GM12873 (cell line): ENCODE measurements around the gene FBXO22.

Experiments
- TF ChIP-seq, protein P1 (sequence below): IDR thresholded peaks from 2 replicates; pipeline ENCODE4 v1.5.1; 2012; ENCODE audit warnings: low read depth, mild to moderate bottlenecking, moderate library complexity, low read length, control low read depth; ENCODE audit not compliant: insufficient read depth; ENCODE audit errors: missing control alignments

The FBXO22 gene

DNA sequence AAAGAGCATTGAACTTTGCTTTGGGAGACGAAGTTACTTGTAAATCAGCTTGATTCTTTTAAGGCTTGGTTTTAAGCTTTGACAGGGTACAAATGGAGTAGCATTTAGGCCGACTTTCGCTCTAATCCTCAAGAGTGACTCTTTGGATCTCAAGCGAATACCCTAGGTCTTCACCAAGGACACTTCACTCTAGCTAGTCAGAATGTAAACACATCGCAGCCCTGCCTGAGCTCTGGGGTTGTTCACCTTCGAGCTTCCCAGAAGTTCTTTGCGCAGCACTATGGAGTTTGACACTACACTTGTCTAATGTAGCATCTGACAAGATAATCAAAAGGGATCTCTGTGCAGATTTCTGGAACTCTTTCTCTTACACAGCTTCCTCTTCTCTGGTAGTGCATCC lies 86.2 kb downstream of the FBXO22 start:
- TF ChIP-seq, protein P1, sequence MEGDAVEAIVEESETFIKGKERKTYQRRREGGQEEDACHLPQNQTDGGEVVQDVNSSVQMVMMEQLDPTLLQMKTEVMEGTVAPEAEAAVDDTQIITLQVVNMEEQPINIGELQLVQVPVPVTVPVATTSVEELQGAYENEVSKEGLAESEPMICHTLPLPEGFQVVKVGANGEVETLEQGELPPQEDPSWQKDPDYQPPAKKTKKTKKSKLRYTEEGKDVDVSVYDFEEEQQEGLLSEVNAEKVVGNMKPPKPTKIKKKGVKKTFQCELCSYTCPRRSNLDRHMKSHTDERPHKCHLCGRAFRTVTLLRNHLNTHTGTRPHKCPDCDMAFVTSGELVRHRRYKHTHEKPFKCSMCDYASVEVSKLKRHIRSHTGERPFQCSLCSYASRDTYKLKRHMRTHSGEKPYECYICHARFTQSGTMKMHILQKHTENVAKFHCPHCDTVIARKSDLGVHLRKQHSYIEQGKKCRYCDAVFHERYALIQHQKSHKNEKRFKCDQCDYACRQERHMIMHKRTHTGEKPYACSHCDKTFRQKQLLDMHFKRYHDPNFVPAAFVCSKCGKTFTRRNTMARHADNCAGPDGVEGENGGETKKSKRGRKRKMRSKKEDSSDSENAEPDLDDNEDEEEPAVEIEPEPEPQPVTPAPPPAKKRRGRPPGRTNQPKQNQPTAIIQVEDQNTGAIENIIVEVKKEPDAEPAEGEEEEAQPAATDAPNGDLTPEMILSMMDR: no peak
